ENCODE measurements around the gene WIPF1.

Gene WIPF1

GRCh38 chr2:174590928-174591648, 6.5 kb downstream of the WIPF1 start:
- TF ChIP-seq CTCF (IDR thresholded peaks at IDR 0.05; ENCODE audit: control insufficient read depth, insufficient read depth, low read depth, low read length, missing control alignments): no peak
- DNase-seq (ENCODE audit: low read depth): peak; percentile 39
- H3K4me3 ChIP-seq (ENCODE audit: control insufficient read depth, low read depth, low read length): no peak overlapping the region

- no peak for DNase-seq (ENCODE audit: low read depth)
- TF ChIP-seq CTCF (IDR thresholded peaks at IDR 0.05; ENCODE audit: control insufficient read depth, insufficient read depth, low read depth, low read length, missing control alignments): no peak
- no peak overlapping the region for H3K4me3 ChIP-seq (ENCODE audit: control insufficient read depth, low read depth, low read length)
Measured at GRCh38 chr2:174590346-174590745, 7.3 kb downstream of the WIPF1 start.

GRCh38 chr2:174589334-174589733, 8.3 kb downstream of the WIPF1 start:
- no peak for TF ChIP-seq CTCF (IDR thresholded peaks at IDR 0.05; ENCODE audit: control insufficient read depth, insufficient read depth, low read depth, low read length, missing control alignments)
- H3K4me3 ChIP-seq (ENCODE audit: control insufficient read depth, low read depth, low read length): no peak overlapping the region
- no peak for DNase-seq (ENCODE audit: low read depth)

- no peak for DNase-seq (ENCODE audit: low read depth)
- TF ChIP-seq CTCF (IDR thresholded peaks at IDR 0.05; ENCODE audit: control insufficient read depth, insufficient read depth, low read depth, low read length, missing control alignments): no peak
- no peak overlapping the region for H3K4me3 ChIP-seq (ENCODE audit: control insufficient read depth, low read depth, low read length)
Measured at GRCh38 chr2:174588463-174588862, 9.1 kb downstream of the WIPF1 start.

GRCh38 chr2:174587579-174587978, 10.0 kb downstream of the WIPF1 start:
- H3K4me3 ChIP-seq (ENCODE audit: control insufficient read depth, low read depth, low read length): no peak overlapping the region
- no peak for TF ChIP-seq CTCF (IDR thresholded peaks at IDR 0.05; ENCODE audit: control insufficient read depth, insufficient read depth, low read depth, low read length, missing control alignments)
- DNase-seq (ENCODE audit: low read depth): no peak

- no peak for TF ChIP-seq CTCF (IDR thresholded peaks at IDR 0.05; ENCODE audit: control insufficient read depth, insufficient read depth, low read depth, low read length, missing control alignments)
- no peak for DNase-seq (ENCODE audit: low read depth)
- no peak overlapping the region for H3K4me3 ChIP-seq (ENCODE audit: control insufficient read depth, low read depth, low read length)
Measured at GRCh38 chr2:174586418-174587295, 10.9 kb downstream of the WIPF1 start.

Data from AG09309 (cell line).